Measurements from ENCODE around the gene PHF13.
"Not testable (repeated sequence)": the region's sequence is repeated elsewhere in the genome, so short reads cannot be mapped to it uniquely, and the experiment has no call there.

The PHF13 gene

GRCh38 chr1:6658359-6659060, 45.0 kb downstream of the PHF13 start:
- peaks cover 21% of the 10 kb centered on the region for H3K4me1 ChIP-seq
- peak overlapping the region; percentile 65 for H3K4me2 ChIP-seq
- H3K36me3 ChIP-seq = peaks cover 72% of the 10 kb centered on the region
- no peak for TF ChIP-seq Cebpa-rat (IDR thresholded peaks at IDR 0.05)
- H4K20me1 ChIP-seq = peaks cover 61% of the 10 kb centered on the region
- no peaks in the 10 kb centered on the region for H3K9me3 ChIP-seq
- H3K27me3 ChIP-seq = no peaks in the 10 kb centered on the region
- no peak overlapping the region for H3K4me3 ChIP-seq
- no peak overlapping the region for H3K27ac ChIP-seq
- H3K9ac ChIP-seq = 0 out of 2 replicates have a peak overlapping the region, but pooled peaks have one; percentile 34

- no peak overlapping the region for H3K27ac ChIP-seq
- H3K27me3 ChIP-seq = no peaks in the 10 kb centered on the region
- no peak overlapping the region for H3K9ac ChIP-seq
- 0 out of 2 replicates have a peak, but pooled peaks cover 4% of the 10 kb centered on the region for H3K9me3 ChIP-seq
- H3K36me3 ChIP-seq = peaks cover 75% of the 10 kb centered on the region
- no peak overlapping the region for H3K4me3 ChIP-seq
- H3K4me1 ChIP-seq = peaks cover 21% of the 10 kb centered on the region
- no peak overlapping the region for H3K4me2 ChIP-seq
- TF ChIP-seq Cebpa-rat (IDR thresholded peaks at IDR 0.05) = no peak
- H4K20me1 ChIP-seq = peaks cover 71% of the 10 kb centered on the region
These were observed 47.0 kb downstream of the PHF13 start for GRCh38 chr1:6660415-6661049.

GRCh38 chr1:6662468-6662867, 48.9 kb downstream of the PHF13 start:
- not testable (repeated sequence) for H3K4me3 ChIP-seq, H3K4me2 ChIP-seq, H3K9ac ChIP-seq, H3K9me3 ChIP-seq, H3K27ac ChIP-seq, H3K27me3 ChIP-seq
- peaks cover 85% of the 10 kb centered on the region for H3K36me3 ChIP-seq
- peaks cover 14% of the 10 kb centered on the region for H3K4me1 ChIP-seq
- peaks cover 60% of the 10 kb centered on the region for H4K20me1 ChIP-seq

- Histone ChIP-seq H3K4me2 (no peak overlapping the region), H3K4me3 (no peak overlapping the region), H3K9me3 (0 out of 2 replicates have a peak, but pooled peaks cover 4% of the 10 kb centered on the region), H3K36me3 (peaks cover 92% of the 10 kb centered on the region), H3K27me3 (no peaks in the 10 kb centered on the region), H3K9ac (no peak overlapping the region), H3K4me1 (no peaks in the 10 kb centered on the region), H3K27ac (no peak overlapping the region), H4K20me1 (peaks cover 25% of the 10 kb centered on the region; the same call in 1 of the 2 replicates)
- TF ChIP-seq Cebpa-rat (IDR thresholded peaks at IDR 0.05) = no peak
These were observed 53.2 kb downstream of the PHF13 start for GRCh38 chr1:6666696-6667095.

GRCh38 chr1:6667139-6667538, 53.6 kb downstream of the PHF13 start:
- no peak overlapping the region for H3K27ac ChIP-seq
- peaks cover 21% of the 10 kb centered on the region; the same call in 1 of the 2 replicates for H4K20me1 ChIP-seq
- TF ChIP-seq Cebpa-rat (IDR thresholded peaks at IDR 0.05) = no peak

GRCh38 chr1:6668503-6668902, 55.0 kb downstream of the PHF13 start:
- H3K27ac ChIP-seq = no peak overlapping the region
- H4K20me1 ChIP-seq = peaks cover 11% of the 10 kb centered on the region
- H3K4me2 ChIP-seq = no peak overlapping the region
- no peak overlapping the region for H3K9ac ChIP-seq
- H3K4me3 ChIP-seq = no peak overlapping the region
- no peaks in the 10 kb centered on the region for H3K4me1 ChIP-seq
- peaks cover 92% of the 10 kb centered on the region for H3K36me3 ChIP-seq
- no peaks in the 10 kb centered on the region for H3K27me3 ChIP-seq
- H3K9me3 ChIP-seq = 0 out of 2 replicates have a peak, but pooled peaks cover 4% of the 10 kb centered on the region
- TF ChIP-seq Cebpa-rat (IDR thresholded peaks at IDR 0.05) = no peak

More at GRCh38 chr1:6667139-6667538, 53.6 kb downstream of the PHF13 start:
- H3K36me3 ChIP-seq = peaks cover 92% of the 10 kb centered on the region
- H3K4me2 ChIP-seq = no peak overlapping the region
- H3K4me1 ChIP-seq = no peaks in the 10 kb centered on the region
- no peak overlapping the region for H3K4me3 ChIP-seq
- 0 out of 2 replicates have a peak, but pooled peaks cover 4% of the 10 kb centered on the region for H3K9me3 ChIP-seq
- H3K27me3 ChIP-seq = no peaks in the 10 kb centered on the region
- no peak overlapping the region for H3K9ac ChIP-seq

- Histone ChIP-seq H3K4me1 (no peaks in the 10 kb centered on the region), H3K4me3 (no peak overlapping the region), H4K20me1 (peaks cover 24% of the 10 kb centered on the region; the same call in 1 of the 2 replicates), H3K4me2 (no peak overlapping the region), H3K36me3 (peaks cover 92% of the 10 kb centered on the region), H3K9me3 (no peaks in the 10 kb centered on the region), H3K9ac (no peak overlapping the region), H3K27me3 (no peaks in the 10 kb centered on the region), H3K27ac (no peak overlapping the region)
- no peak for TF ChIP-seq Cebpa-rat (IDR thresholded peaks at IDR 0.05)
These were observed 59.0 kb downstream of the PHF13 start for GRCh38 chr1:6672558-6672957.
